Muscle layer of colon (tissue), 2 donors: ENCODE data around the gene DST.

Experiments used
- H3K27ac ChIP-seq: one replicate; pipeline ENCODE4 v1.7.0; 2013; ENCODE audit warnings: low read depth, mild to moderate bottlenecking, low read length, moderate library complexity
- H3K27me3 ChIP-seq, 2 donors: one replicate each; pipeline ENCODE4 v1.7.0; 2013; ENCODE audit warnings: low read length in 2 of 2, mild to moderate bottlenecking in 2 of 2; ENCODE audit not compliant: insufficient read depth in 2 of 2, control insufficient read depth in 1 of 2
- H3K36me3 ChIP-seq: one replicate; pipeline ENCODE4 v1.7.0; 2013; ENCODE audit warnings: mild to moderate bottlenecking, low read length; ENCODE audit not compliant: insufficient read depth
- H3K4me1 ChIP-seq: one replicate; pipeline ENCODE4 v1.7.0; 2013; ENCODE audit warnings: mild to moderate bottlenecking, low read length; ENCODE audit not compliant: insufficient read depth
- H3K4me3 ChIP-seq, 2 donors: one replicate each; pipeline ENCODE4 v1.7.0; 2013; ENCODE audit warnings: low read length in 2 of 2, low read depth in 1 of 2, mild to moderate bottlenecking in 1 of 2, moderate library complexity in 1 of 2
- H3K9ac ChIP-seq: one replicate; pipeline ENCODE4 v1.7.0; 2013; ENCODE audit warnings: low read length
- H3K9me3 ChIP-seq: one replicate; pipeline ENCODE4 v1.7.0; 2013; ENCODE audit warnings: mild to moderate bottlenecking, low read length
- donor health status: abdominal sarcoma.
- donor health status: Adenocarcinoma of cecum.

The DST gene

GRCh38 chr6:56618050-56618449, 24.6 kb downstream of the DST start:
- H3K4me3 ChIP-seq: no peak overlapping the region
- H3K9ac ChIP-seq: no peak overlapping the region
- no peaks in the 10 kb centered on the region for H3K4me1 ChIP-seq
- H3K9me3 ChIP-seq: no peaks in the 10 kb centered on the region
- H3K36me3 ChIP-seq: peaks cover 63% of the 10 kb centered on the region
- no peak overlapping the region for H3K27ac ChIP-seq
- no peaks in the 10 kb centered on the region for H3K27me3 ChIP-seq

- Histone ChIP-seq H3K9ac (no peak overlapping the region), H3K4me3 (no peak overlapping the region), H3K27me3 (no peaks in the 10 kb centered on the region), H3K36me3 (peaks cover 62% of the 10 kb centered on the region), H3K9me3 (no peaks in the 10 kb centered on the region), H3K4me1 (no peaks in the 10 kb centered on the region), H3K27ac (no peak overlapping the region)
These were observed 25.7 kb downstream of the DST start for GRCh38 chr6:56616967-56617366.

GRCh38 chr6:56613247-56613851, 29.3 kb downstream of the DST start:
- no peaks in the 10 kb centered on the region for H3K4me1 ChIP-seq
- H3K36me3 ChIP-seq: peaks cover 57% of the 10 kb centered on the region
- H3K4me3 ChIP-seq: no peak overlapping the region
- H3K27ac ChIP-seq: no peak overlapping the region
- no peaks in the 10 kb centered on the region for H3K9me3 ChIP-seq
- H3K9ac ChIP-seq: no peak overlapping the region
- no peaks in the 10 kb centered on the region for H3K27me3 ChIP-seq

- no peak overlapping the region for H3K27ac ChIP-seq
- H3K4me1 ChIP-seq: no peaks in the 10 kb centered on the region
- H3K4me3 ChIP-seq: no peak overlapping the region
- H3K27me3 ChIP-seq: no peaks in the 10 kb centered on the region
- no peak overlapping the region for H3K9ac ChIP-seq
- peaks cover 37% of the 10 kb centered on the region for H3K36me3 ChIP-seq
- H3K9me3 ChIP-seq: no peaks in the 10 kb centered on the region
These were observed 34.4 kb downstream of the DST start for GRCh38 chr6:56608332-56608731.

- no peaks in the 10 kb centered on the region for H3K9me3 ChIP-seq
- peaks cover 41% of the 10 kb centered on the region for H3K36me3 ChIP-seq
- H3K27me3 ChIP-seq: no peaks in the 10 kb centered on the region
- no peaks in the 10 kb centered on the region for H3K4me1 ChIP-seq
- no peak overlapping the region for H3K4me3 ChIP-seq
- no peak overlapping the region for H3K9ac ChIP-seq
- H3K27ac ChIP-seq: no peak overlapping the region
These were observed 35.5 kb downstream of the DST start for GRCh38 chr6:56607111-56607752.

- H3K27ac ChIP-seq: no peak overlapping the region
- no peak overlapping the region for H3K4me3 ChIP-seq
- no peaks in the 10 kb centered on the region for H3K27me3 ChIP-seq
- no peak overlapping the region for H3K9ac ChIP-seq
- no peaks in the 10 kb centered on the region for H3K4me1 ChIP-seq
- peaks cover 38% of the 10 kb centered on the region for H3K36me3 ChIP-seq
- no peaks in the 10 kb centered on the region for H3K9me3 ChIP-seq
These were observed 37.3 kb downstream of the DST start for GRCh38 chr6:56605435-56605834.

- H3K27ac ChIP-seq: no peak overlapping the region
These were observed 38.5 kb downstream of the DST start for GRCh38 chr6:56604186-56604585.

GRCh38 chr6:56601390-56601789, 41.3 kb downstream of the DST start:
- Histone ChIP-seq H3K27ac (no peak overlapping the region), H3K36me3 (peaks cover 34% of the 10 kb centered on the region), H3K27me3 (no peaks in the 10 kb centered on the region), H3K9ac (no peak overlapping the region), H3K4me3 (no peak overlapping the region), H3K4me1 (no peaks in the 10 kb centered on the region), H3K9me3 (no peaks in the 10 kb centered on the region)

More at GRCh38 chr6:56604186-56604585, 38.5 kb downstream of the DST start:
- Histone ChIP-seq H3K9me3 (no peaks in the 10 kb centered on the region), H3K9ac (no peak overlapping the region), H3K36me3 (peaks cover 47% of the 10 kb centered on the region), H3K27me3 (no peaks in the 10 kb centered on the region), H3K4me1 (no peaks in the 10 kb centered on the region), H3K4me3 (no peak overlapping the region)

GRCh38 chr6:56595490-56596122, 47.1 kb downstream of the DST start:
- H3K36me3 ChIP-seq: peaks cover 42% of the 10 kb centered on the region
- no peak overlapping the region for H3K4me3 ChIP-seq
- no peaks in the 10 kb centered on the region for H3K9me3 ChIP-seq
- no peaks in the 10 kb centered on the region for H3K4me1 ChIP-seq
- H3K9ac ChIP-seq: no peak overlapping the region
- no peaks in the 10 kb centered on the region for H3K27me3 ChIP-seq
- H3K27ac ChIP-seq: peak overlapping the region; percentile 45

GRCh38 chr6:56594699-56595098, 48.0 kb downstream of the DST start:
- Histone ChIP-seq H3K36me3 (peaks cover 36% of the 10 kb centered on the region), H3K4me3 (no peak overlapping the region), H3K9me3 (no peaks in the 10 kb centered on the region), H3K27ac (no peak overlapping the region), H3K27me3 (no peaks in the 10 kb centered on the region), H3K9ac (no peak overlapping the region), H3K4me1 (no peaks in the 10 kb centered on the region)

- H3K4me3 ChIP-seq: no peak overlapping the region
- peaks cover 40% of the 10 kb centered on the region for H3K36me3 ChIP-seq
- H3K4me1 ChIP-seq: no peaks in the 10 kb centered on the region
- H3K27me3 ChIP-seq: no peaks in the 10 kb centered on the region
- H3K27ac ChIP-seq: no peak overlapping the region
- no peak overlapping the region for H3K9ac ChIP-seq
- H3K9me3 ChIP-seq: no peaks in the 10 kb centered on the region
These were observed 48.8 kb downstream of the DST start for GRCh38 chr6:56593801-56594318.
